Measurements from ENCODE around the gene NDUFA3. TPM values are rescaled to one million over a fixed set of nuclear protein-coding genes. Genes with fewer than 3 reads are reported as not detected.

NDUFA3 gene
- total and polyA plus RNA-seq, 2 of the 13 experiments (the other 11 are each of a cell fraction or from before 2014, with no cell fraction given): 31.6 to 75.4 TPM

DNA sequence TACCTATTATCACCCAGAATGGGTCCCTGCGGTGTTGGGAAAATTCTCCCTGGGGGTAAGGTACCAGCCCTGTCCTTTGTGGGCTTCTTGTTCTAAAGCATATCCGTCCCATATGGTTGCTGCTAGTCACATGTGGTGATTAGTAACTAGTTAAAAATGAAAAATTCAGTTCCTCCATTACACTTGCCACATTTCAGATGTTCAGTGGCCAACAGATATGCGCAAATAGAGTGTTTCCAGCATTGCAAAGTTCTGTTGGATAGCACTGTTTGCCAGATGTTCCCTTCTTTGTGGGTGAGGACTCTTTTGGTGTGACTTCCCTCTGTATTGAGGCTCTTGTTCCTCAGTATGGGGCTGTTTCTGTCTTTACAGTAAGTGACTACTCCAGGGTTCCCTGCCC lies 38.7 kb downstream of the NDUFA3 start:
- Histone ChIP-seq H2AFZ (ENCODE audit: low read length) (no peak overlapping the region), H4K20me1 (ENCODE audit: insufficient read depth, low read length) (peaks cover 11% of the 10 kb centered on the region; the same call in 1 of the 2 replicates), H3K27ac (ENCODE audit: extremely low read length, insufficient read depth, low read length) (no peak overlapping the region), H3K79me2 (ENCODE audit: insufficient read depth, low read length) (peaks cover 39% of the 10 kb centered on the region), H3K4me3 (replicated peaks in 1 of 3; ENCODE audit: insufficient read depth in 1 of 3, low read depth in 2 of 3, low read length in 3 of 3) (no peak overlapping the region), H3K4me2 (ENCODE audit: low read depth, low read length) (no peak overlapping the region), H3K36me3 (replicated peaks in 1 of 2; ENCODE audit: control insufficient read depth in 1 of 2, insufficient read depth in 2 of 2, low read length in 2 of 2) (peaks cover 48 to 68% of the 10 kb centered on the region in 2 experiments), H3K4me1 (ENCODE audit: insufficient read depth, low read length) (peaks cover 29% of the 10 kb centered on the region), H3K9me3 (ENCODE audit: low read length) (no peaks in the 10 kb centered on the region), H3K9ac (ENCODE audit: insufficient read depth, low read depth, low read length) (no peak overlapping the region), H3K27me3 (ENCODE audit: control insufficient read depth in 1 of 2, insufficient read depth in 2 of 2, low read length in 2 of 2) (no peaks in the 10 kb centered on the region; a peak in 1 of 5 replicates)
- no peak for ATAC-seq
- FAIRE-seq: no peak
- POLR2A ChIA-PET: no interaction called here
- 96% methylated on average over 3 of the region's 3 CpGs for WGBS (ENCODE audit: low lambda C conversion rate)
- in situ Hi-C loops (cut with HindIII; ENCODE audit: extremely low pct_ligation_motif_present, low pct_unique_long_range_greater_than_20kb): no loop called here
- DNase-seq (ENCODE audit: low spot score): no peak
- intact Hi-C loops (cut with micrococcal nuclease; ENCODE audit: unreplicated experiment): no loop called here
- BruUV-seq (replicated peaks): no TSS peak
- CTCF ChIA-PET (ENCODE audit: low intra/inter-chr PET ratio, low total read pairs): no interaction called here
- TF ChIP-seq, protein P1, sequence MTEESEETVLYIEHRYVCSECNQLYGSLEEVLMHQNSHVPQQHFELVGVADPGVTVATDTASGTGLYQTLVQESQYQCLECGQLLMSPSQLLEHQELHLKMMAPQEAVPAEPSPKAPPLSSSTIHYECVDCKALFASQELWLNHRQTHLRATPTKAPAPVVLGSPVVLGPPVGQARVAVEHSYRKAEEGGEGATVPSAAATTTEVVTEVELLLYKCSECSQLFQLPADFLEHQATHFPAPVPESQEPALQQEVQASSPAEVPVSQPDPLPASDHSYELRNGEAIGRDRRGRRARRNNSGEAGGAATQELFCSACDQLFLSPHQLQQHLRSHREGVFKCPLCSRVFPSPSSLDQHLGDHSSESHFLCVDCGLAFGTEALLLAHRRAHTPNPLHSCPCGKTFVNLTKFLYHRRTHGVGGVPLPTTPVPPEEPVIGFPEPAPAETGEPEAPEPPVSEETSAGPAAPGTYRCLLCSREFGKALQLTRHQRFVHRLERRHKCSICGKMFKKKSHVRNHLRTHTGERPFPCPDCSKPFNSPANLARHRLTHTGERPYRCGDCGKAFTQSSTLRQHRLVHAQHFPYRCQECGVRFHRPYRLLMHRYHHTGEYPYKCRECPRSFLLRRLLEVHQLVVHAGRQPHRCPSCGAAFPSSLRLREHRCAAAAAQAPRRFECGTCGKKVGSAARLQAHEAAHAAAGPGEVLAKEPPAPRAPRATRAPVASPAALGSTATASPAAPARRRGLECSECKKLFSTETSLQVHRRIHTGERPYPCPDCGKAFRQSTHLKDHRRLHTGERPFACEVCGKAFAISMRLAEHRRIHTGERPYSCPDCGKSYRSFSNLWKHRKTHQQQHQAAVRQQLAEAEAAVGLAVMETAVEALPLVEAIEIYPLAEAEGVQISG (CRISPR knock-in tag; IDR thresholded peaks at IDR 0.05): no peak
- TF ChIP-seq, protein P2, sequence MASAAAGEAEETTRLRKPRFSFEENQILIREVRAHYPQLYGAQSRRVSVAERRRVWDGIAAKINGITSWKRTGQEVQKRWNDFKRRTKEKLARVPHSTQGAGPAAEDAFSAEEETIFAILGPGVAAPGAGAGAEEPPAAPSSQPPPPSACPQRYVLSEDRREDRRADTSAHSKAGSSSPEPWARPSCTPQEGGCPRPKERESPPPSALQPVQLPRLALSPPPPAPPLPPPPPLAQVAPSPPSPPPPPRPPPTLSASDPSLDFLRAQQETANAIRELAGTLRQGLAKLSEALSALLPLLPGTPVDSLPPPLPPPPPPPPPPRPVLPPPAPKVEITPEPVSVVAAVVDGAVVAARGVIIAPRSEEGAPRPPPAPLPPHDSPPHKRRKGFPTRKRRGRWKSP (CRISPR knock-in tag; IDR thresholded peaks at IDR 0.05): no peak
- TF ChIP-seq U2AF1 (optimal IDR thresholded peaks at IDR 0.05; ENCODE audit: low read depth, low read length) (no peak), ZNF850 (CRISPR knock-in tag; conservative IDR thresholded peaks at IDR 0.05) (no peak), MBD4 (IDR thresholded peaks at IDR 0.05; ENCODE audit: borderline replicate concordance, low read length) (no peak), HDAC1 (CRISPR knock-in tag; IDR thresholded peaks at IDR 0.05) (no peak), ZNF883 (CRISPR knock-in tag; IDR thresholded peaks at IDR 0.05; ENCODE audit: not compliant biosample characterization) (no peak), FOXA1 (IDR thresholded peaks at IDR 0.05) (no peak), FOXA1 (CRISPR knock-in tag; IDR thresholded peaks at IDR 0.05) (no peak), ZC3H4 (CRISPR knock-in tag; IDR thresholded peaks at IDR 0.05; ENCODE audit: borderline replicate concordance) (no peak), ZNF282 (IDR thresholded peaks at IDR 0.05; ENCODE audit: partially characterized antibody) (no peak), ZNF782 (CRISPR knock-in tag; IDR thresholded peaks at IDR 0.05; ENCODE audit: borderline replicate concordance) (no peak), ZNF660 (CRISPR knock-in tag; IDR thresholded peaks at IDR 0.05; ENCODE audit: borderline replicate concordance, low read depth) (no peak), MLLT10 (CRISPR knock-in tag; IDR thresholded peaks at IDR 0.05) (no peak)
- TF ChIP-seq, protein P3, sequence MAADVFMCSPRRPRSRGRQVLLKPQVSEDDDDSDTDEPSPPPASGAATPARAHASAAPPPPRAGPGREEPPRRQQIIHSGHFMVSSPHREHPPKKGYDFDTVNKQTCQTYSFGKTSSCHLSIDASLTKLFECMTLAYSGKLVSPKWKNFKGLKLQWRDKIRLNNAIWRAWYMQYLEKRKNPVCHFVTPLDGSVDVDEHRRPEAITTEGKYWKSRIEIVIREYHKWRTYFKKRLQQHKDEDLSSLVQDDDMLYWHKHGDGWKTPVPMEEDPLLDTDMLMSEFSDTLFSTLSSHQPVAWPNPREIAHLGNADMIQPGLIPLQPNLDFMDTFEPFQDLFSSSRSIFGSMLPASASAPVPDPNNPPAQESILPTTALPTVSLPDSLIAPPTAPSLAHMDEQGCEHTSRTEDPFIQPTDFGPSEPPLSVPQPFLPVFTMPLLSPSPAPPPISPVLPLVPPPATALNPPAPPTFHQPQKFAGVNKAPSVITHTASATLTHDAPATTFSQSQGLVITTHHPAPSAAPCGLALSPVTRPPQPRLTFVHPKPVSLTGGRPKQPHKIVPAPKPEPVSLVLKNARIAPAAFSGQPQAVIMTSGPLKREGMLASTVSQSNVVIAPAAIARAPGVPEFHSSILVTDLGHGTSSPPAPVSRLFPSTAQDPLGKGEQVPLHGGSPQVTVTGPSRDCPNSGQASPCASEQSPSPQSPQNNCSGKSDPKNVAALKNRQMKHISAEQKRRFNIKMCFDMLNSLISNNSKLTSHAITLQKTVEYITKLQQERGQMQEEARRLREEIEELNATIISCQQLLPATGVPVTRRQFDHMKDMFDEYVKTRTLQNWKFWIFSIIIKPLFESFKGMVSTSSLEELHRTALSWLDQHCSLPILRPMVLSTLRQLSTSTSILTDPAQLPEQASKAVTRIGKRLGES (CRISPR knock-in tag; IDR thresholded peaks at IDR 0.05; ENCODE audit: borderline replicate concordance): no peak
- TF ChIP-seq, protein P4, sequence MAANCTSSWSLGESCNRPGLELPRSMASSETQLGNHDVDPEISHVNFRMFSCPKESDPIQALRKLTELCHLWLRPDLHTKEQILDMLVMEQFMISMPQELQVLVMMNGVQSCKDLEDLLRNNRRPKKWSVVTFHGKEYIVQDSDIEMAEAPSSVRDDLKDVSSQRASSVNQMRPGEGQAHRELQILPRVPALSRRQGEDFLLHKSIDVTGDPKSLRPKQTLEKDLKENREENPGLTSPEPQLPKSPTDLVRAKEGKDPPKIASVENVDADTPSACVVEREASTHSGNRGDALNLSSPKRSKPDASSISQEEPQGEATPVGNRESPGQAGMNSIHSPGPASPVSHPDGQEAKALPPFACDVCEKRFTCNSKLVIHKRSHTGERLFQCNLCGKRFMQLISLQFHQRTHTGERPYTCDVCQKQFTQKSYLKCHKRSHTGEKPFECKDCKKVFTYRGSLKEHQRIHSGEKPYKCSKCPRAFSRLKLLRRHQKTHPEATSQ (CRISPR knock-in tag; IDR thresholded peaks at IDR 0.05; ENCODE audit: borderline replicate concordance): no peak
- TF ChIP-seq, protein P5, sequence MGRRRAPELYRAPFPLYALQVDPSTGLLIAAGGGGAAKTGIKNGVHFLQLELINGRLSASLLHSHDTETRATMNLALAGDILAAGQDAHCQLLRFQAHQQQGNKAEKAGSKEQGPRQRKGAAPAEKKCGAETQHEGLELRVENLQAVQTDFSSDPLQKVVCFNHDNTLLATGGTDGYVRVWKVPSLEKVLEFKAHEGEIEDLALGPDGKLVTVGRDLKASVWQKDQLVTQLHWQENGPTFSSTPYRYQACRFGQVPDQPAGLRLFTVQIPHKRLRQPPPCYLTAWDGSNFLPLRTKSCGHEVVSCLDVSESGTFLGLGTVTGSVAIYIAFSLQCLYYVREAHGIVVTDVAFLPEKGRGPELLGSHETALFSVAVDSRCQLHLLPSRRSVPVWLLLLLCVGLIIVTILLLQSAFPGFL (CRISPR knock-in tag; IDR thresholded peaks at IDR 0.05): no peak
